CD4-positive, alpha-beta T cell treated with Interleukin-12 subunit alpha and Interleukin-12 subunit beta, for 1 hour (primary cell): ENCODE measurements around the gene PCDHGA1.
"Not testable (repeated sequence)": the region's sequence is repeated elsewhere in the genome, so short reads cannot be mapped to it uniquely, and the experiment has no call there.

Experiments
- DNase-seq: peaks from one replicate; pipeline ENCODE4 v3.0.0-alpha.2; 2020

PCDHGA1 gene

GRCh38 chr5:141413540-141414069, 83.3 kb downstream of the PCDHGA1 start:
- DNase-seq = no peak

- DNase-seq = not testable (repeated sequence)
These were observed 84.4 kb downstream of the PCDHGA1 start for GRCh38 chr5:141414548-141415274.

GRCh38 chr5:141415275-141415618, 84.9 kb downstream of the PCDHGA1 start:
- not testable (repeated sequence) for DNase-seq

GRCh38 chr5:141417494-141418172, 87.3 kb downstream of the PCDHGA1 start, which contains the start of gene PCDHGB7:
Gene PCDHGB7, plus strand, starts transcription at chr5:141417677. Its CDS starts 183 bp downstream, at chr5:141417860.
- DNase-seq = peak; percentile 40

- no peak for DNase-seq
These were observed 89.0 kb downstream of the PCDHGA1 start for GRCh38 chr5:141419074-141419880.

GRCh38 chr5:141420855-141421488, 90.7 kb downstream of the PCDHGA1 start, which contains the start of gene PCDHGA11:
Gene PCDHGA11, plus strand, starts transcription at chr5:141421051. Its CDS starts 177 bp downstream, at chr5:141421228.
- peak; percentile 50 for DNase-seq

- DNase-seq = no peak
These were observed 91.2 kb downstream of the PCDHGA1 start for GRCh38 chr5:141421489-141421855.

- no peak for DNase-seq
These were observed 92.5 kb downstream of the PCDHGA1 start for GRCh38 chr5:141422742-141423291.

- DNase-seq = no peak
These were observed 97.6 kb downstream of the PCDHGA1 start for GRCh38 chr5:141427783-141428426.

GRCh38 chr5:141430332-141431113, 100.2 kb downstream of the PCDHGA1 start, which contains the start of gene PCDHGA12:
Gene PCDHGA12, plus strand, starts transcription at chr5:141430507. Its CDS starts 253 bp downstream, at chr5:141430760.
- no peak for DNase-seq

- no peak for DNase-seq
These were observed 101.0 kb downstream of the PCDHGA1 start for GRCh38 chr5:141431286-141431685.

- not testable (repeated sequence) for DNase-seq
These were observed 102.0 kb downstream of the PCDHGA1 start for GRCh38 chr5:141432308-141432707.

GRCh38 chr5:141432726-141433125, 102.4 kb downstream of the PCDHGA1 start:
- not testable (repeated sequence) for DNase-seq

- no peak for DNase-seq
These were observed 103.7 kb downstream of the PCDHGA1 start for GRCh38 chr5:141434006-141434405.

- no peak for DNase-seq
These were observed 106.9 kb downstream of the PCDHGA1 start for GRCh38 chr5:141437221-141437620.

- no peak for DNase-seq
These were observed 109.3 kb downstream of the PCDHGA1 start for GRCh38 chr5:141439411-141440141.

GRCh38 chr5:141440341-141440740, 110.0 kb downstream of the PCDHGA1 start:
- no peak for DNase-seq

- DNase-seq = no peak
These were observed 111.4 kb downstream of the PCDHGA1 start for GRCh38 chr5:141441571-141442170.

GRCh38 chr5:141465351-141465750, 135.0 kb downstream of the PCDHGA1 start:
- no peak for DNase-seq
